Peyer's patch (tissue), 4 donors: ENCODE results near the gene IRS1. TPM values are rescaled to one million over a fixed set of nuclear protein-coding genes. Genes with fewer than 3 reads are reported as not detected.

ENCODE experiments used
- DNase-seq, 3 donors: peaks; one replicate each; pipeline ENCODE4 v3.0.0-alpha.2; 2017 to 2019
- H3K27ac ChIP-seq, 4 donors: fragments of 200-600 bp; sonication (generic); one replicate each; pipeline ENCODE4 v1.5.1; 2016 to 2019
- H3K27me3 ChIP-seq, 2 donors: fragments of 200-600 bp; sonication (generic); one replicate each; pipeline ENCODE4 v1.5.1; 2019
- H3K36me3 ChIP-seq, 3 donors: fragments of 200-600 bp; sonication (generic); one replicate each; pipeline ENCODE4 v1.5.1; 2016 to 2019
- H3K4me1 ChIP-seq, 4 donors: fragments of 200-600 bp; sonication (generic); one replicate each; pipeline ENCODE4 v1.5.1; 2016 to 2019
- H3K4me3 ChIP-seq, 4 donors: fragments of 200-600 bp; sonication (generic); 1 replicate in 3 of 4; 2 replicates in 1 of 4; pipeline ENCODE4 v1.5.1; 2016 to 2019; ENCODE audit warnings: mild to moderate bottlenecking in 1 of 4
- H3K9me3 ChIP-seq, 4 donors: fragments of 200-600 bp; sonication (generic); one replicate each; pipeline ENCODE4 v1.5.1; 2016 to 2019; ENCODE audit warnings: mild to moderate bottlenecking in 1 of 4
- POLR2A ChIP-seq, 2 donors: fragments of 450-650 bp; IDR thresholded peaks; one replicate each; pipeline ENCODE4 v1.5.1; 2017; ENCODE audit warnings: antibody characterized with exemption in 2 of 2, mild to moderate bottlenecking in 2 of 2, moderate library complexity in 2 of 2
- total RNA-seq, 4 donors: library from RNA; depleted of rRNA; stranded (reverse); fragments of >200 nt; gene quantifications; one replicate each; pipeline ENCODE4 v1.1.0, GENCODE V29; 2016
- TF ChIP-seq, protein P1 (sequence below), 6 experiments: fragments of 450-650 bp in 4 of 6; fragments of 200-600 bp in 2 of 6; sonication (generic) in 1 of 6; IDR thresholded peaks; one replicate each; pipeline ENCODE4 v1.5.1; 2017 to 2019; ENCODE audit warnings: antibody characterized with exemption in 6 of 6, mild to moderate bottlenecking in 3 of 6, moderate library complexity in 1 of 6

IRS1 gene
- total RNA-seq, 4 donors from 2014 or later = 8.3 to 67.7 (median 22.5) TPM

GRCh38 chr2:226758921-226759640 lies 40.5 kb downstream of the IRS1 start:
- no peak for TF ChIP-seq POLR2A (IDR thresholded peaks at IDR 0.05)
- TF ChIP-seq, protein P1, sequence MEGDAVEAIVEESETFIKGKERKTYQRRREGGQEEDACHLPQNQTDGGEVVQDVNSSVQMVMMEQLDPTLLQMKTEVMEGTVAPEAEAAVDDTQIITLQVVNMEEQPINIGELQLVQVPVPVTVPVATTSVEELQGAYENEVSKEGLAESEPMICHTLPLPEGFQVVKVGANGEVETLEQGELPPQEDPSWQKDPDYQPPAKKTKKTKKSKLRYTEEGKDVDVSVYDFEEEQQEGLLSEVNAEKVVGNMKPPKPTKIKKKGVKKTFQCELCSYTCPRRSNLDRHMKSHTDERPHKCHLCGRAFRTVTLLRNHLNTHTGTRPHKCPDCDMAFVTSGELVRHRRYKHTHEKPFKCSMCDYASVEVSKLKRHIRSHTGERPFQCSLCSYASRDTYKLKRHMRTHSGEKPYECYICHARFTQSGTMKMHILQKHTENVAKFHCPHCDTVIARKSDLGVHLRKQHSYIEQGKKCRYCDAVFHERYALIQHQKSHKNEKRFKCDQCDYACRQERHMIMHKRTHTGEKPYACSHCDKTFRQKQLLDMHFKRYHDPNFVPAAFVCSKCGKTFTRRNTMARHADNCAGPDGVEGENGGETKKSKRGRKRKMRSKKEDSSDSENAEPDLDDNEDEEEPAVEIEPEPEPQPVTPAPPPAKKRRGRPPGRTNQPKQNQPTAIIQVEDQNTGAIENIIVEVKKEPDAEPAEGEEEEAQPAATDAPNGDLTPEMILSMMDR (IDR thresholded peaks at IDR 0.05) = no peak
- H3K27ac ChIP-seq = peak overlapping the region in 2 of 4 donors; percentile 31 to 60

GRCh38 chr2:226756131-226756530 lies 43.5 kb downstream of the IRS1 start:
- no peaks in the 10 kb centered on the region for H3K27me3 ChIP-seq
- H3K4me1 ChIP-seq = peaks cover 0 to 23% (median 0%) of the 10 kb centered on the region in 4 donors
- H3K27ac ChIP-seq = peak overlapping the region in 2 of 4 donors; percentile 22 to 60
- DNase-seq = no peak
- no peak overlapping the region for H3K4me3 ChIP-seq
- TF ChIP-seq POLR2A (IDR thresholded peaks at IDR 0.05) = no peak
- TF ChIP-seq, protein P1 (IDR thresholded peaks at IDR 0.05) = no peak
- no peaks in the 10 kb centered on the region for H3K36me3 ChIP-seq
- no peaks in the 10 kb centered on the region for H3K9me3 ChIP-seq

More at GRCh38 chr2:226758921-226759640, 40.5 kb downstream of the IRS1 start:
- Histone ChIP-seq H3K4me1 (peaks cover 0 to 12% (median 0%) of the 10 kb centered on the region in 4 donors), H3K27me3 (no peaks in the 10 kb centered on the region), H3K36me3 (no peaks in the 10 kb centered on the region), H3K9me3 (no peaks in the 10 kb centered on the region), H3K4me3 (no peak overlapping the region)
- DNase-seq = no peak

DNA sequence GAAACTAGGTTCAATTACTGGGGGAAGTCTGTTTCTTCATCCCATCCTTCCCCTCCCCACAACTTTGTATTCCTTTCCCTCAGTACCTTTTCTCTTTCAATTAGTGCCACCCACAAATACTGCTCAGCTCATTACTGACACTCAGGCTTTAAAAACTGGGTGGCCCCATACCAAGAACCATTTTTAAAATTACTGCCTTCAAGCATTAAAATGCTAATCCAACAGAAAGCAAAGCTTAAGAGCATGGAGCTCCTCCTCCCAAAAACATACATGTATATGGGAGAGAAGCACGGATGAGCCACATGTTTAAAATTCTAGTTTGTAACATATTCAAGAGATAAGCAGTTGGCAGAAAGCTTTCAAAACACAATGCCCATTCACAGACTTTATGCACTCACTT lies 44.0 kb downstream of the IRS1 start:
- no peaks in the 10 kb centered on the region for H3K9me3 ChIP-seq
- H3K27me3 ChIP-seq = no peaks in the 10 kb centered on the region
- no peaks in the 10 kb centered on the region for H3K36me3 ChIP-seq
- peaks cover 0 to 21% (median 0%) of the 10 kb centered on the region in 4 donors for H3K4me1 ChIP-seq
- no peak for TF ChIP-seq POLR2A (IDR thresholded peaks at IDR 0.05)
- TF ChIP-seq, protein P1 (IDR thresholded peaks at IDR 0.05) = no peak
- no peak overlapping the region for H3K4me3 ChIP-seq
- DNase-seq = no peak
- peak overlapping the region in 2 of 4 donors; percentile 22 to 60 for H3K27ac ChIP-seq

- H3K27ac ChIP-seq = peak overlapping the region in 1 of 4 donors; percentile 60
- TF ChIP-seq, protein P1 (IDR thresholded peaks at IDR 0.05) = no peak
- no peak for TF ChIP-seq POLR2A (IDR thresholded peaks at IDR 0.05)
- H3K4me1 ChIP-seq = peaks cover 0 to 14% (median 0%) of the 10 kb centered on the region in 4 donors
- H3K36me3 ChIP-seq = no peaks in the 10 kb centered on the region
- H3K9me3 ChIP-seq = no peaks in the 10 kb centered on the region
- no peak overlapping the region for H3K4me3 ChIP-seq
- H3K27me3 ChIP-seq = no peaks in the 10 kb centered on the region
- no peak for DNase-seq
Observed at GRCh38 chr2:226754821-226755604, 44.6 kb downstream of the IRS1 start.

DNA sequence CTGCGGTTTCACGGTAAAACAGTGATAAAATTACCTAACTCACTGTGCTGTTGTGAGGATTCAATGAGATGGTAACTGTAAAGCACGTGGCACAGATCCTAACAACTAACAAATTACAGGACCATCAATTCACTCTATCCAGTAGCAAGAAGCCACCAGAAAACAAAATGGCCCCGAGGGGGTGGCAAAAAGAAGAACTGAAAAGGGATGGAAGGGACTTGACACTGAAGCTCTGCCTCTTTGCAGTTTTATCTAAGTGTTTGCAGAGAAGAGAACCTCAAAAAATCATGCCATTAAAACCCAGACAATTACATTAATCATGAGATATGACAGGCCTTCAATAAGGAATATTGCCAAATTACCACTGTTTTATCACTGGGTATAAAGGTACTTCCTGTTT lies 46.7 kb downstream of the IRS1 start:
- Histone ChIP-seq H3K9me3 (no peaks in the 10 kb centered on the region), H3K36me3 (no peaks in the 10 kb centered on the region), H3K27me3 (no peaks in the 10 kb centered on the region), H3K4me1 (peaks cover 0 to 12% (median 0%) of the 10 kb centered on the region in 4 donors), H3K4me3 (no peak overlapping the region), H3K27ac (peak overlapping the region in 1 of 4 donors; percentile 20)
- no peak for TF ChIP-seq POLR2A (IDR thresholded peaks at IDR 0.05)
- TF ChIP-seq, protein P1 (IDR thresholded peaks at IDR 0.05) = no peak
- DNase-seq = no peak
